Hematopoietic multipotent progenitor cell treated with erythropoietin and hydrocortisone succinate and interleukin-3 and kit ligand, for 4 days (in vitro differentiated cells): Measurements from ENCODE around the gene TREML2.

Source experiments
- DNase-seq: peaks from one replicate; pipeline ENCODE4 v3.0.0-alpha.2; 2015

TREML2 gene

DNA sequence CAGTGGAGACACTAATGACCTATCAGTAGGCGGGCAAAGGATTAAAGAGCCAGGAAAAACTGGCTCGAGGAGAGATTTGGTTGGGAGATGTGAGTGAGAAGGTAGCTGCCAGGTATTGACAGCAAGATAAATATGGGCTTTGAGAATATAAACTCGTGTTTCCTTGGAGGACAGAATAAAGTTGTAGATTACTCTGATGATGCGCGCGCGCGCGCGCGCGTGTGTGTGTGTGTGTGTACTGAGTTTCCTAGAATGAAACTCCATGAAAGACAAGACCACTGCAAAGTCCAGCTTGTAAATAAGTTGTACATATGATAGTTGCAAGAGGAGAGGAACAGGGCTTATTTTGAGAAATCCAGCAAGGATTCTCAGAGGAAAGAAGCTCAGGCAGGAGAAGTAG, 24.8 kb downstream of the TREML2 start:
- no peak for DNase-seq

DNA sequence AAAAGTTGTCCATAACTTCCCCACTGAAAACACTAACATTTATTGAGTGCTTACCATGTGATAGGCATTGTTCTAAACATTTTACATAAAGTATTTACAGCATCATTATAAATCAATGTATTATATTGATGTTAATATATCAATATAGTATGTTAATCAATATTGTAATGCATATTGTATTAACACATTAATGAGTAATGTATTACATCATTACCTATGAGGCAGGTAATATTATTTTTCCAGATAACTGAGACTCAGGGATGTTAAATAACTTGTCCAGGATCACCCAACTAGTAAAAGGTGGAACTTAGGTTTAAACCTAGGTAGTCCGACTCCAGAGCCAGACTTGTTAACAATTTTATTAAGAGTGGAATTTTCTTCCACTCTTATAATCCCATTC, 25.9 kb downstream of the TREML2 start:
- no peak for DNase-seq

DNA sequence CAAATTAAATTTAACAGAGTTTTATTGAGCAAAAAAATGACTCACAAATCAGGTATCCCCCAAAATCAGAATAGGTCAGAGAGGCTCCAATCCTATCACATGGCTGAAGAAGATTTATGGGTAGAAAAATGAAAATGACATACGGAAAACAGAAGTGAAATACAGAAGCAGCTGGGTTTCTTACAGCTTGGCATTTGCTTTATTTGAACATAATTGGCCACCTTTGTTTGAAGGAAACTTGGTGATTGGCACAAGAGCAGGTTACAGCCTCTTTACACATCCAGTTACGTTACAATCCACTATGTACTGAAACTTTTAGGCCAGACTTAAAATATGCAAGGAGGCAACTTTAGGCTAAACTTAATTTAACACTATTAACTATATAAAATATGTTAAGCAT, 26.3 kb downstream of the TREML2 start:
- DNase-seq: no peak

GRCh38 chr6:41171908-41172307, 29.0 kb downstream of the TREML2 start:
- DNase-seq: peak; percentile 22

- DNase-seq: no peak
Measured at GRCh38 chr6:41170547-41171160, 30.3 kb downstream of the TREML2 start.

- peak; percentile 60 for DNase-seq
Measured at GRCh38 chr6:41167173-41167963, 33.6 kb downstream of the TREML2 start.

DNA sequence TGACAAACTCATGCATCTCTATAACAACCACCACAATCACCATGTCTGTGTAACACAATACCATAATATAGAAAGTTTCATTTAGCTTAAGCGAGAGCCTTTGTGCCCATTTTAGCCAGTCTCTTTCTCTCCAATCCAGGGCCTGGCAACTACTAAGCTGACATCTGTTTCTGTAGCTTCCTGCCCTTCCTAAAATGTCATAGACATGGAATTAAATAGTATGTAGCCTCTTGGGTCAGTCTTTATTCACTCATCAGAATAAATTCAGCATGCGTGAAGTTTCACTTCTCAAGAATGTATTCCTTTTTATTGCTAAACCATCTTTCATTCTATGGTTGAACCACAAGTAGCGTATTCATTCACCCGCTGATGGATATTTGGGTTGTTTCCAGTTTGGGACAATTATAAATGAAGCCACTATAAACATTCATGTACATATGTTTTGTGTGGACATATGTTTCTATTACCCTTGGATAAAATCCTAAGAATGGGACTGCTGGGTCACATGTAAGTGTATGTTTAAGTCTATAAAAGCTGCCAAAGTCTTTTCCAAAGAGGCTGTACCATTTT, 36.3 kb downstream of the TREML2 start:
- no peak for DNase-seq

GRCh38 chr6:41163419-41163717, 37.6 kb downstream of the TREML2 start:
- no peak for DNase-seq

DNA sequence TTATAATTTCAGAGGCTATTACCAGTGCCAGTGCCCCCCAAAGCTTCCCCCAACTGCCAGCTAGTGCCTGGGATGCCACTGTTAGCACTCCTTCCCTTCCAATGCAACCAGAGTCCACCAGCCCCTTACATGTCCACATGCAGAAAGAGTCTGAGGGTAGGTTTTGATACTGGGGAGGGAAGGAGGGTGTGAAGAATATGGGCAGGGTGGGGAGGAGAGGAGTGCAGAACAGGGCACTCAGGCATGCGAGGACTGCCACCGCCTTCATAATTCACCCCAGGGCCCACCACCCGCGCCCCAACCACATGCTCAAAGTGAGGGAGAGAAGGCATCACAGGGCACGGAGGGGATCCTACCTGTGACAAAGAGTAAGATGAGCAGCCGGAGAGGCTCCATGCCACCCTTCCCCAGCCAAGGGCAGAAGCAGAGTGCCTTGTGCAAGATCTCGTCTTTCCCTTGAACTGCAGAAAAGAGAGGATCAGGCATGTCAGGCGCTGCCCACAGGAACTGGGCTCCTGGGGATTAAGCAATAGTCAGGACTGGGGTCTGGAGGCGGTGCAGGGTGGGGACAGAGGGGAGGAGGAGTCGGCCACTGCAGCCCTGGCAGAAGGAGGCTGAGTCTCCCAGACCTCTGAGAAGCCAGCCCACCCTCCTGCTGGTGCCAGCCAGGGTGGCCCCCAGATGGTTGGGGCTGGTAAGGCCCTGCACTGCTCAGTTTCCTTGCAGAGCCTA, 38.1 kb downstream of the TREML2 start, which contains the start of gene TREM2:
Gene TREM2, minus strand, starts transcription at position 430 of the 732 bp plus-strand sequence. Its CDS starts 34 bp downstream, at position 396.
- DNase-seq: no peak

DNA sequence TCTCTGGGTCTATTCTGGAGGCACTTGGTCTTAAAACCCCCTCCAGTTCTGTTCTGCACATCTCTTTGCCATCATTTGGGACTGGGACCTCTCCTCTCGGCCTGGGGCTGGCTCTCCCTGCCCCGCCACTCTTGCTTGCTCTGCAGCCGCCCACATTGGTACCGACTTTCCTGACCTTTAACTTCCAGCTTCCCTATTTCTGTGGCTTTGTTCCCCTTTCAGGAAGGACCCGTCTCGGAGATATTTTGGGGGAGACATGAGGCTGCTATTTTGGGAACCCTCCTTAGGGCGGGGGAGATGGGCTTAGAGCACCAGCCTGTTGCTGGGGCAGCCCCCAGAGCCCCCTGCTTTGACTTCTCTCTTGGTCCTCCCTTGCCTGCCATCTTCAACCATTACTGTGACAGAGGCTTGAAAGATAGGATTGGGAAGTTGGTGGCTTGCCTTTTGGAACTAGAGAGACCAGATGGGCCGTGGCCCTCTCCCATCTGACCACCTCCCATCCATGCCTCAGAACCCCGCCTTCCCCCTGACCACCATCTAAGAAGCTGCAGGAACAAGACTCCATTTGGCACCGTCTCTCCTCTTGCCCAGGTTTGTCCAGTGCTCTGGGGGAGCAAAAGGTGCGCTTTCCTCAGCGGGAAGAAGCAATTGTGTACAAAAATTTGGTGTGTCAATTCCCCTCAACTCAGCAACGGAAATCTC, 38.9 kb downstream of the TREML2 start:
- no peak for DNase-seq

DNA sequence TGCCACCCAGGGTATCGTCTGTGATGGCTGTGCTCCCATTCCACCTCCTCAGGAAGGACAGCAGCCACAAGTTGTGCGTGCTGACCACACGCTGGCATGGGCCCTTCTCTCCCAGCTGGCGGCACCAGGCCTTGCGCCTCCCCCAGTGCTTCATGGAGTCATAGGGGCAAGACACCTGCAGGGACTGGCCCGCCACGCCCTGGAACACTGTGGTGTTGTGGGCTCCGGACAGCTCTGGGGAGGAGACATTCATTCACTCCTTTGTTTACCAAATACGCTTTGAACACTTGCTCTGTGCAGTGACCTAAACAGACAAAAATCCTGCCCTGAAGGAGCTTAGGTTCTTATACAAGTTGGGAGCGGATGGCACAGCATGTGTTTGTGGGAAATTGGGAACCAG, 39.6 kb downstream of the TREML2 start:
- DNase-seq: no peak

DNA sequence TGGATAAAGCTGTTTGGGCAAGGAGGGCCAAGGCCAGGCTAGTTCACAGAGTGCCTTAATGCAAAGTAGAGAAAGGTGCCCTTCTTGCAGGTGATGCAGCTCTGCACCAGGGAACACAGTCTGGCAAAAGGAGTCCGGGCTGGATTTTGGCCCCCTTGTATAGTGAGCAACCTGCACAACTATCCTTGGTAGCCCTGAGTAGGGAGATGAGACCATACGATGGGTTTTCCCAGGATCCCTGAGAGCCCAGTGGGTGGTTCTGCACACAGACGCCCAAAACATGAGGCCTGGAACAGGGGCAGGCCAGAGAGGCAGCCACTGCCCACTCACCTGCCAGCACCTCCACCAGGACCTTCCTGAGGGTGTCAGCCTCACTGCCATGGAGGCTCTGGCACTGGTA, 40.0 kb downstream of the TREML2 start:
- DNase-seq: no peak

- no peak for DNase-seq
Measured at GRCh38 chr6:41159415-41160082, 41.4 kb downstream of the TREML2 start.

DNA sequence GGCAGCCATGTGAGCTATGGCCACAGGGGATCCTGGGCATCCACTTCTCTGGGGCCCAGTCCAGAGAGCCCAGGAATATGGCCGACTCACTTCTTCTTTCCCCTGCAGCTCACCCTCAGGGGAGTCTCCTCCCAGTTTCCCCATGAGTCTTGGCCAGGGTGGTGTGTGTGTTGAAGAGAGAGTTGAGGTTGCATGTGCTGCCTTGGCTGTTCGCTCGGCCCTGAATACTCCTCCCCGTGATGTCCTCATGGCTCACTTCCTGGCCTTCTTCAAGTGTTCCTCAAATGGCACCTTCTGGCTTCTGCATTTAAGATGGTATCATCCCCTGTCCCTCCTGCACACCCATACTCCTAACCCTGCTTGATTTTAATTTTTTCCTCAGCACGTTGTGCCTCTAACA, 43.6 kb downstream of the TREML2 start:
- DNase-seq: peak; percentile 8

DNA sequence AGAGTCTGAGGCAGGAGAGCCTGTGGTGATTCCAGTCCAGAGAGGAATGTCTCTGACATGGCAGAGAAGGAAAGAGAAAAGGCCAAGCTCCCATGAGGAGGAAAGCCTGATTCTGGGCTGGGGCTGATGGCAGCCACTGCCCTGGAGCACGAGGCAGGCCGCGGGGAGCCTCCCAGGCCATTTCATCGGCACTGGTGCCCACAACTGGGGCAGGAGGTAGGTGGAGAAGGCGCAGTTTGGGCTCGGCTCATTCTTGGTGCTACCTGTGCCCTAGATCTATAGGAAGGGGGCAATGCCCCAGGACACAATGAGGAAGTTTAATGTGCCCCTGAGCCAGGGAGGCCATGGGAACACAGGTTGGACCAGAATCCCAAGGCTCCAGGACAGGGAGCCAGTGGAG, 44.2 kb downstream of the TREML2 start:
- DNase-seq: no peak

- no peak for DNase-seq
Measured at GRCh38 chr6:41156001-41156400, 44.9 kb downstream of the TREML2 start.

- no peak for DNase-seq
Measured at GRCh38 chr6:41155132-41155805, 45.7 kb downstream of the TREML2 start.

DNA sequence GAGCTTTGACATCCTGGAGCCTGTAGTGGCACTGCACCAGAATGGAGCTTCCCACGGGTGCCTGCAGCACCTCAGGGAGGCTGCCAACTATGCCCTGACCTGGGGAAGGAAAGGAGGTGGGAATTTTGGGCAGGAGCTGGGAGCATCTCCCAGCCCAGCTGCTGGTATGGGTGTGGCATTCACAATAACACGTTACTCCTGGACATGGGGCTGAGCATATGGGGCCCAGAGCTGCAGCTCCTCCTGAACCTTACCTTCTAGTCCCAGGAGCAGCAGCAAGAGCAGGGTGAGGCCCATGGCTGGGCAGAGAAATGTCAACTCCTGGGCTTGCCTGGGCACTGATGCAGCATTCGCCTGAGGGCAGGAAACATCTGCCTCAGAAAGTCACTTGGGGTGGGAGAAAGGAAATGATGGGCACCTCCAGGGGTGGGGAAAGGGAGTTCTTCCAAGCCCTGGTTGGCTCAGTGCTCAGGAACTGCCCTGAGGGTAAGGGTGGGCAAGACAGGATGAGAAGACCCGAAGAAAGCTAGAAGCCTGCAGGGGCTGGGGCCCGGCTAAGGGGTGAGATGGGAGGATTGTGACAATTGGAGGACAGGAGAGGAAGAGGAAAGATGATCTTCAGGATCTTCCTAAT, 46.8 kb downstream of the TREML2 start, which contains the start of gene TREML1:
Gene TREML1, minus strand, starts transcription at position 356 of the 634 bp plus-strand sequence. Its CDS starts 59 bp downstream, at position 297.
- DNase-seq: no peak

GRCh38 chr6:41153451-41153850, 47.5 kb downstream of the TREML2 start:
- DNase-seq: no peak

DNA sequence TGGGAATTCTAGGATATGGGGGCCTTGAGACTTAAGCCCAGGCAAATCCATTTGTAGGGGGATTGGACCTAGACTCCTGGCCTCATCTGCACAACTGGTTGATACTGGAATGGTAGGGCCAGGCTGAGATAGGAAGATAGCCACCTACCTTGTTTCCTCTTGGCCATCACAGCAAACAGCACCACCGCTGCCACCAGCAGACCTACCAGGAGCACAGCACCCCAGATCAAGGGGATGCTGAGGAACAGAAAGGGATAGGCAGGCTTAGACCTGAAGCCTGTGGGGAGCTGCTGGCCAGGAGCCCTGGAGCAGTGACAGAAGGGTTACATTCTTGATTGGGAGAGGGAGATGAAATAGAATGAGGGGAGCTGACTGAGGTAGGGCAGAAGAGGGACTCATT, 50.3 kb downstream of the TREML2 start:
- no peak for DNase-seq

- DNase-seq: no peak
Measured at GRCh38 chr6:41147917-41148316, 53.0 kb downstream of the TREML2 start.
